IPS-18a (cell line): ENCODE data around the gene NMNAT1.

Experiments used
- H3K27ac ChIP-seq: one replicate; pipeline ENCODE4 v1.5.1; 2013; ENCODE audit warnings: low read length
- H3K27me3 ChIP-seq: one replicate; pipeline ENCODE4 v1.6.1; 2013; ENCODE audit warnings: mild to moderate bottlenecking, low read length; ENCODE audit not compliant: control insufficient read depth, insufficient read depth
- H3K36me3 ChIP-seq: one replicate; pipeline ENCODE4 v1.6.1; 2013; ENCODE audit warnings: low read depth, low read length; ENCODE audit not compliant: control insufficient read depth
- H3K4me1 ChIP-seq: one replicate; pipeline ENCODE4 v1.6.1; 2013; ENCODE audit warnings: low read depth, low read length; ENCODE audit not compliant: control insufficient read depth
- H3K4me3 ChIP-seq: one replicate; pipeline ENCODE4 v1.5.1; 2013; ENCODE audit warnings: low read length
- H3K9ac ChIP-seq: one replicate; pipeline ENCODE4 v1.6.1; 2013; ENCODE audit warnings: mild to moderate bottlenecking, low read length, moderate library complexity
- H3K9me3 ChIP-seq: one replicate; pipeline ENCODE4 v1.6.1; 2013; ENCODE audit warnings: low read depth, low read length; ENCODE audit not compliant: control insufficient read depth

Gene NMNAT1

GRCh38 chr1:9927259-9927658 lies 16.0 kb upstream of the NMNAT1 start:
- H3K36me3 ChIP-seq, result peaks cover 5% of the 10 kb centered on the region

GRCh38 chr1:9929431-9930385 lies 13.6 kb upstream of the NMNAT1 start:
- Histone ChIP-seq H3K4me1 (peaks cover 34% of the 10 kb centered on the region), H3K36me3 (peaks cover 10% of the 10 kb centered on the region), H3K4me3 (no peak overlapping the region), H3K27me3 (no peaks in the 10 kb centered on the region), H3K9ac (peak overlapping the region; percentile 12), H3K9me3 (no peaks in the 10 kb centered on the region), H3K27ac (peak overlapping the region; percentile 54)

More at GRCh38 chr1:9927259-9927658, 16.0 kb upstream of the NMNAT1 start:
- no peak overlapping the region for H3K27ac ChIP-seq
- H3K9ac ChIP-seq, result no peak overlapping the region
- H3K4me1 ChIP-seq, result peaks cover 40% of the 10 kb centered on the region
- H3K9me3 ChIP-seq, result no peaks in the 10 kb centered on the region
- H3K4me3 ChIP-seq, result no peak overlapping the region
- no peaks in the 10 kb centered on the region for H3K27me3 ChIP-seq

GRCh38 chr1:9942399-9942938 lies 806 bp upstream of the NMNAT1 start:
- no peaks in the 10 kb centered on the region for H3K9me3 ChIP-seq
- H3K27ac ChIP-seq, result peak overlapping the region; percentile 63
- peak overlapping the region; percentile 99 for H3K4me3 ChIP-seq
- H3K36me3 ChIP-seq, result peaks cover 4% of the 10 kb centered on the region
- no peaks in the 10 kb centered on the region for H3K4me1 ChIP-seq
- no peaks in the 10 kb centered on the region for H3K27me3 ChIP-seq
- H3K9ac ChIP-seq, result peak overlapping the region; percentile 95

GRCh38 chr1:9946315-9946714 lies 3.0 kb downstream of the NMNAT1 start:
- Histone ChIP-seq H3K4me1 (peaks cover 6% of the 10 kb centered on the region), H3K9ac (no peak overlapping the region), H3K9me3 (no peaks in the 10 kb centered on the region), H3K27ac (no peak overlapping the region), H3K27me3 (no peaks in the 10 kb centered on the region), H3K36me3 (no peaks in the 10 kb centered on the region), H3K4me3 (no peak overlapping the region)

- Histone ChIP-seq H3K27ac (no peak overlapping the region), H3K27me3 (no peaks in the 10 kb centered on the region), H3K9ac (no peak overlapping the region), H3K9me3 (no peaks in the 10 kb centered on the region), H3K4me3 (no peak overlapping the region), H3K36me3 (no peaks in the 10 kb centered on the region), H3K4me1 (peaks cover 10% of the 10 kb centered on the region)
Measured at GRCh38 chr1:9957726-9958125, 14.5 kb downstream of the NMNAT1 start.

- no peak overlapping the region for H3K27ac ChIP-seq
- H3K9ac ChIP-seq, result no peak overlapping the region
- no peaks in the 10 kb centered on the region for H3K36me3 ChIP-seq
- peaks cover 10% of the 10 kb centered on the region for H3K4me1 ChIP-seq
- no peak overlapping the region for H3K4me3 ChIP-seq
- no peaks in the 10 kb centered on the region for H3K27me3 ChIP-seq
- H3K9me3 ChIP-seq, result no peaks in the 10 kb centered on the region
Measured at GRCh38 chr1:9960011-9960410, 16.7 kb downstream of the NMNAT1 start.

GRCh38 chr1:9960706-9961562 lies 17.7 kb downstream of the NMNAT1 start:
- no peak overlapping the region for H3K27ac ChIP-seq
- peak overlapping the region; percentile 3 for H3K9ac ChIP-seq
- H3K4me3 ChIP-seq, result no peak overlapping the region
- no peaks in the 10 kb centered on the region for H3K27me3 ChIP-seq
- H3K4me1 ChIP-seq, result peaks cover 10% of the 10 kb centered on the region
- no peaks in the 10 kb centered on the region for H3K36me3 ChIP-seq
- no peaks in the 10 kb centered on the region for H3K9me3 ChIP-seq

GRCh38 chr1:9984253-9984652 lies 41.0 kb downstream of the NMNAT1 start:
- Histone ChIP-seq H3K27ac (no peak overlapping the region), H3K4me3 (no peak overlapping the region), H3K4me1 (no peaks in the 10 kb centered on the region), H3K9me3 (no peaks in the 10 kb centered on the region), H3K36me3 (no peaks in the 10 kb centered on the region), H3K9ac (no peak overlapping the region), H3K27me3 (no peaks in the 10 kb centered on the region)

GRCh38 chr1:9985001-9985400 lies 41.7 kb downstream of the NMNAT1 start:
- Histone ChIP-seq H3K9ac (no peak overlapping the region), H3K9me3 (no peaks in the 10 kb centered on the region), H3K36me3 (no peaks in the 10 kb centered on the region), H3K27ac (no peak overlapping the region), H3K4me1 (no peaks in the 10 kb centered on the region), H3K4me3 (no peak overlapping the region), H3K27me3 (no peaks in the 10 kb centered on the region)

GRCh38 chr1:9989773-9990172 lies 46.5 kb downstream of the NMNAT1 start:
- no peak overlapping the region for H3K9ac ChIP-seq
- no peaks in the 10 kb centered on the region for H3K27me3 ChIP-seq
- no peak overlapping the region for H3K27ac ChIP-seq
- no peaks in the 10 kb centered on the region for H3K4me1 ChIP-seq
- no peaks in the 10 kb centered on the region for H3K36me3 ChIP-seq
- no peak overlapping the region for H3K4me3 ChIP-seq
- no peaks in the 10 kb centered on the region for H3K9me3 ChIP-seq

- Histone ChIP-seq H3K27me3 (peaks cover 4% of the 10 kb centered on the region), H3K9ac (no peak overlapping the region), H3K36me3 (no peaks in the 10 kb centered on the region), H3K4me3 (no peak overlapping the region), H3K4me1 (no peaks in the 10 kb centered on the region), H3K27ac (no peak overlapping the region), H3K9me3 (no peaks in the 10 kb centered on the region)
Measured at GRCh38 chr1:9990944-9991343, 47.7 kb downstream of the NMNAT1 start.
